Panc1 (cell line): ENCODE results near the gene NFKB1.

ENCODE experiments used
- CTCF ChIP-seq: fragments of 450-650 bp; IDR thresholded peaks from 2 replicates; pipeline ENCODE4 v1.5.1; 2017; ENCODE audit warnings: mild to moderate bottlenecking
- POLR2AphosphoS5 ChIP-seq: IDR thresholded peaks from 2 replicates; pipeline ENCODE4 v1.6.1; 2012; ENCODE audit warnings: mild to moderate bottlenecking, low read depth, low read length, moderate library complexity
- REST ChIP-seq, 2 experiments: IDR thresholded peaks; 2 replicates each; pipeline ENCODE4 v1.6.1; 2011 to 2012; ENCODE audit warnings: low read depth in 2 of 2, control low read depth in 1 of 2, low read length in 1 of 2, mild to moderate bottlenecking in 1 of 2, moderate library complexity in 1 of 2; ENCODE audit not compliant: insufficient read depth in 1 of 2
- SIN3A ChIP-seq: IDR thresholded peaks from 2 replicates; pipeline ENCODE4 v1.6.1; 2012; ENCODE audit warnings: low read depth, mild to moderate bottlenecking, low read length, moderate library complexity, borderline replicate concordance; ENCODE audit not compliant: insufficient read depth
- TCF7L2 ChIP-seq: IDR thresholded peaks from 2 replicates; pipeline ENCODE4 v1.6.1; 2011; ENCODE audit warnings: mild to moderate bottlenecking, low read depth, low read length, inconsistent platforms

- TF ChIP-seq CTCF (no peak), TCF7L2 (no peak), SIN3A (no peak), REST (IDR thresholded peaks at IDR 0.05; ENCODE audit: insufficient read depth in 1 of 2, low read depth in 2 of 2, low read length in 1 of 2) (no peak), POLR2AphosphoS5 (no peak)
Observed at GRCh38 chr4:102533348-102533747, 32.2 kb downstream of the NFKB1 start.
